Testis (tissue), 2 donors: Measurements from ENCODE around the gene FARS2.

ENCODE experiments used
- CTCF ChIP-seq, 3 experiments: fragments of 450-650 bp in 2 of 3; fragments of 200-600 bp in 1 of 3; sonication (generic) in 1 of 3; IDR thresholded peaks; one replicate each; pipeline ENCODE4 v1.5.1; 2016 to 2019; ENCODE audit warnings: antibody characterized with exemption in 3 of 3, mild to moderate bottlenecking in 2 of 3, moderate library complexity in 1 of 3
- POLR2A ChIP-seq: fragments of 450-650 bp; IDR thresholded peaks from one replicate; pipeline ENCODE4 v1.6.1; 2017; ENCODE audit warnings: antibody characterized with exemption, mild to moderate bottlenecking, moderate library complexity

GRCh38 chr6:5663259-5663658, 401.9 kb downstream of the FARS2 start:
- no peak for TF ChIP-seq POLR2A
- no peak for TF ChIP-seq CTCF (IDR thresholded peaks at IDR 0.05)
